ENCODE data around the gene PRPF4.

DNA sequence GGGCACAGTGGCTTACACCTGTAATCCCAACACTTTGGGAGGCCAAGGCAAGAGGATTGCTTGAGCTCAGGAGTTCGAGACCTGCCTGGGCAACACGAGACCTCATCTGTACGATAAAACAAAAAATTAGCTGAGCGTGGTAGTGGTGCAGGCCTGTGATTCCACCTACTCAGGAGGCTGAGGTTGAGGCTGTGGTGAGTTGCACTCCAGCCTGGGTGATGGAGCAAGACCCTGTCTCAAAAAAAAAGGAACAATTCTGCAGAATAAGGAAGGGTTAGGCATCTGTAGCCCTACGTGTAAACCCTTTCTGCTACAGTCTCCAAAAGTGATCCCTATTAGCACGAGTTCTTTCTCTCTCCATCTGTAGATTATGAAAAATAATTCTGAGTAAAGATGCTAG is 20.0 kb upstream of the PRPF4 start:
- TF ChIP-seq, protein P1, sequence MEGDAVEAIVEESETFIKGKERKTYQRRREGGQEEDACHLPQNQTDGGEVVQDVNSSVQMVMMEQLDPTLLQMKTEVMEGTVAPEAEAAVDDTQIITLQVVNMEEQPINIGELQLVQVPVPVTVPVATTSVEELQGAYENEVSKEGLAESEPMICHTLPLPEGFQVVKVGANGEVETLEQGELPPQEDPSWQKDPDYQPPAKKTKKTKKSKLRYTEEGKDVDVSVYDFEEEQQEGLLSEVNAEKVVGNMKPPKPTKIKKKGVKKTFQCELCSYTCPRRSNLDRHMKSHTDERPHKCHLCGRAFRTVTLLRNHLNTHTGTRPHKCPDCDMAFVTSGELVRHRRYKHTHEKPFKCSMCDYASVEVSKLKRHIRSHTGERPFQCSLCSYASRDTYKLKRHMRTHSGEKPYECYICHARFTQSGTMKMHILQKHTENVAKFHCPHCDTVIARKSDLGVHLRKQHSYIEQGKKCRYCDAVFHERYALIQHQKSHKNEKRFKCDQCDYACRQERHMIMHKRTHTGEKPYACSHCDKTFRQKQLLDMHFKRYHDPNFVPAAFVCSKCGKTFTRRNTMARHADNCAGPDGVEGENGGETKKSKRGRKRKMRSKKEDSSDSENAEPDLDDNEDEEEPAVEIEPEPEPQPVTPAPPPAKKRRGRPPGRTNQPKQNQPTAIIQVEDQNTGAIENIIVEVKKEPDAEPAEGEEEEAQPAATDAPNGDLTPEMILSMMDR (IDR thresholded peaks at IDR 0.05): no peak
- TF ChIP-seq POLR2A (IDR thresholded peaks at IDR 0.05): no peak

All from uterus (tissue), 2 donors.